Nephron (organoid): ENCODE measurements around the gene BRMS1L.

ENCODE experiments used
- H3K27ac Mint-ChIP-seq, 3 experiments: 2 replicates each; pipeline ENCODE4 v1.8.0; 2020; ENCODE audit warnings: mixed read lengths in 3 of 3, mild to moderate bottlenecking in 2 of 3, moderate library complexity in 1 of 3
- H3K27me3 Mint-ChIP-seq: 2 replicates; pipeline ENCODE4 v1.8.0; 2021; ENCODE audit warnings: low read depth, mild to moderate bottlenecking, moderate library complexity, mixed read lengths
- H3K36me3 Mint-ChIP-seq: 2 replicates; pipeline ENCODE4 v1.8.0; 2020; ENCODE audit warnings: low read depth, mixed read lengths
- H3K4me1 Mint-ChIP-seq: 2 replicates; pipeline ENCODE4 v1.8.0; 2020; ENCODE audit warnings: mixed read lengths
- H3K4me3 Mint-ChIP-seq, 3 experiments: 2 replicates each; pipeline ENCODE4 v1.8.0; 2020; ENCODE audit warnings: mild to moderate bottlenecking in 3 of 3, mixed read lengths in 3 of 3, moderate library complexity in 2 of 3
- H3K9me3 Mint-ChIP-seq: 2 replicates; pipeline ENCODE4 v1.8.0; 2020; ENCODE audit warnings: mixed read lengths
- TF ChIP-seq, protein P1 (sequence below), 3 experiments: fragments of 200-600 bp; sonication (generic); IDR thresholded peaks; one replicate each; pipeline ENCODE4 v1.5.0; 2021; ENCODE audit warnings: antibody characterized with exemption in 3 of 3; ENCODE audit not compliant: unreplicated experiment in 3 of 3

The BRMS1L gene

DNA sequence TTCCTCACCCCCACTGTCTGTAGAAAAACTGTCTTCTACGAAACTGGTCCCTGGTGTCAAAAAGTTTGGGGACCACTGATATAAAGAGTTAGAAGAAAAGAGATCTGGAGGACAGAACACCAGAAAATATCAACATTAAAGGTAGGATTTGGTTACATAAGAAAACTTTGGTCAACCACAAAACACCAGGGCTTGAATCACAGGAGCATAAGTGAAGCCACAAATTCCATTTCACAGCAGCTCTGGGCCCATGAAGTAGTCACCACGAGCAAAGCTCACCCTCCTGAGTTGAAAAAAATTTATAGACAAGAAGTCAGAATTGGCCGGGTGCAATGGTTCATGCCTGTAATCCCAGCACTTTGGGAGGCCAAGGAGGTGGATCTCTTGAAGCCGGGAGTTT is 36.5 kb upstream of the BRMS1L start:
- Mint-ChIP-seq H3K27me3 (no peaks in the 10 kb centered on the region), H3K36me3 (peaks cover 21% of the 10 kb centered on the region), H3K27ac (no peak overlapping the region), H3K9me3 (no peaks in the 10 kb centered on the region), H3K4me3 (no peak overlapping the region), H3K4me1 (no peaks in the 10 kb centered on the region)
- TF ChIP-seq, protein P1, sequence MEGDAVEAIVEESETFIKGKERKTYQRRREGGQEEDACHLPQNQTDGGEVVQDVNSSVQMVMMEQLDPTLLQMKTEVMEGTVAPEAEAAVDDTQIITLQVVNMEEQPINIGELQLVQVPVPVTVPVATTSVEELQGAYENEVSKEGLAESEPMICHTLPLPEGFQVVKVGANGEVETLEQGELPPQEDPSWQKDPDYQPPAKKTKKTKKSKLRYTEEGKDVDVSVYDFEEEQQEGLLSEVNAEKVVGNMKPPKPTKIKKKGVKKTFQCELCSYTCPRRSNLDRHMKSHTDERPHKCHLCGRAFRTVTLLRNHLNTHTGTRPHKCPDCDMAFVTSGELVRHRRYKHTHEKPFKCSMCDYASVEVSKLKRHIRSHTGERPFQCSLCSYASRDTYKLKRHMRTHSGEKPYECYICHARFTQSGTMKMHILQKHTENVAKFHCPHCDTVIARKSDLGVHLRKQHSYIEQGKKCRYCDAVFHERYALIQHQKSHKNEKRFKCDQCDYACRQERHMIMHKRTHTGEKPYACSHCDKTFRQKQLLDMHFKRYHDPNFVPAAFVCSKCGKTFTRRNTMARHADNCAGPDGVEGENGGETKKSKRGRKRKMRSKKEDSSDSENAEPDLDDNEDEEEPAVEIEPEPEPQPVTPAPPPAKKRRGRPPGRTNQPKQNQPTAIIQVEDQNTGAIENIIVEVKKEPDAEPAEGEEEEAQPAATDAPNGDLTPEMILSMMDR (IDR thresholded peaks at IDR 0.05; ENCODE audit: unreplicated experiment in 3 of 3) = no peak

GRCh38 chr14:35797796-35798195 is 28.3 kb upstream of the BRMS1L start:
- no peaks in the 10 kb centered on the region for H3K4me1 Mint-ChIP-seq
- no peak overlapping the region for H3K4me3 Mint-ChIP-seq
- TF ChIP-seq, protein P1 (IDR thresholded peaks at IDR 0.05; ENCODE audit: unreplicated experiment in 3 of 3) = no peak
- H3K9me3 Mint-ChIP-seq = peaks cover 3% of the 10 kb centered on the region
- no peaks in the 10 kb centered on the region for H3K27me3 Mint-ChIP-seq
- H3K36me3 Mint-ChIP-seq = peaks cover 7% of the 10 kb centered on the region
- no peak overlapping the region for H3K27ac Mint-ChIP-seq

DNA sequence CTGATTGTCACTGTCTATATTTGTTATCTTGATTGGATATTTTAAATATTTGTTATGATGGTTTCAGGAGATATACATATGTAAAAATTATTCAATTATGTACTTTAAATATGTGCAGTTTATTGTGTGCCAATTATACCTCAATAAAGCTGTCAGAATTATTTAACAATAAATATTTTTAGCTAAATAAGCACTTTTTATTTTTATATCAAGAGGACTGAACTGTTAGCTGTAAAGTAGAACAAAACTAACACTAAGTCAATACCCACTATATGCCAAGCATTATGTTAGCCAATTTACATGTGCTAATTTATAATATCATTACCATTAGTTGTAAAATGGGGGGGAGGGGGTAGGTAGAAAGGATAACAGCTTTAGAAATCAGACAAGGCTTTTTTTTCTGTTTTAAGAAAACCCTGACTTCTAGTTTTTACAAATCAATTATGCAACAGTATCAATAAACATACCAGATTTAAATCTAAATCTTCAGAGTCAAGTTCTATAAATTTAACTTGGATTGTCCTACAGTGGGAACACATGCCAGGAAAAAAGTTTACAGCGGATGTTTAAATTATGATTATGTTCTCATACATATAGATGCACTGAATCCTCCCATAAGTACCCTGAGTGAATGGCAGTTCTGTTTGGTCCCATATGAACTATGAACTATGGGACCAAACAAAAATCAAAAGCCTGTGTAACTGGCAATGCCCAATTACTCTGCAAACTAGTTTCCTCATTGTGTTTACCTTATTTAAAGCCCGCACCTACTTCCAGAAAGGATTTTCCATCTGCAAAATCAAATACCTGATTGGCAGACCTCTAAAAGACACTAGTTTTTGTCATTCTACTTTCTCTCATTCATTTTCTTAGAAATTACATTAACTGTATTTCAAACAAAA is 19.9 kb upstream of the BRMS1L start:
- no peaks in the 10 kb centered on the region for H3K9me3 Mint-ChIP-seq
- H3K4me3 Mint-ChIP-seq = peak overlapping the region; percentile 96 to 99 (median 98)
- peak overlapping the region in 1 of 3 experiments; percentile 71 for H3K27ac Mint-ChIP-seq

GRCh38 chr14:35807131-35807961 is 18.8 kb upstream of the BRMS1L start:
- TF ChIP-seq, protein P1 (IDR thresholded peaks at IDR 0.05; ENCODE audit: unreplicated experiment in 3 of 3) = no peak
- Mint-ChIP-seq H3K36me3 (peaks cover 4% of the 10 kb centered on the region), H3K9me3 (no peaks in the 10 kb centered on the region), H3K4me1 (peaks cover 21% of the 10 kb centered on the region), H3K27me3 (no peaks in the 10 kb centered on the region), H3K27ac (peak overlapping the region; percentile 71 to 96 (median 83)), H3K4me3 (peak overlapping the region; percentile 96 to 99 (median 98))

More for the DNA sequence above, 19.9 kb upstream of the BRMS1L start:
- Mint-ChIP-seq H3K36me3 (peaks cover 7% of the 10 kb centered on the region), H3K4me1 (peaks cover 21% of the 10 kb centered on the region), H3K27me3 (no peaks in the 10 kb centered on the region)
- TF ChIP-seq, protein P1 (IDR thresholded peaks at IDR 0.05; ENCODE audit: unreplicated experiment in 3 of 3) = no peak

GRCh38 chr14:35808076-35808637 is 18.0 kb upstream of the BRMS1L start:
- Mint-ChIP-seq H3K27me3 (no peaks in the 10 kb centered on the region), H3K27ac (peak overlapping the region; percentile 71 to 96 (median 83)), H3K36me3 (peaks cover 3% of the 10 kb centered on the region), H3K4me1 (peaks cover 21% of the 10 kb centered on the region), H3K9me3 (no peaks in the 10 kb centered on the region), H3K4me3 (peak overlapping the region; percentile 96 to 99 (median 98))
- TF ChIP-seq, protein P1 (IDR thresholded peaks at IDR 0.05; ENCODE audit: unreplicated experiment in 3 of 3) = no peak
